Endothelial cell of umbilical vein (primary cell): ENCODE measurements around the gene POU2AF1. TPM values are rescaled to one million over a fixed set of nuclear protein-coding genes. Genes with fewer than 3 reads are reported as not detected.

Source experiments
- BruUV-seq: library from RNA; stranded (reverse); fragments of 400-500 nt; replicated peaks from 2 replicates; lab custom pipeline; 2021; lab: Mats Ljungman, UMichigan
- CTCF ChIA-PET: fragments of 300-600, 350-600 bp; sonication (Branson Sonifier 250); formaldehyde crosslinking; loops from one replicate; lab custom pipeline; 2021; ENCODE audit warnings: antibody characterized with exemption, inconsistent platforms; lab: Charles Lee
- POLR2A ChIA-PET: fragments of 300-600, 350-600 bp; sonication (Branson Sonifier 250); formaldehyde crosslinking; loops from one replicate; lab custom pipeline; 2021; ENCODE audit warnings: antibody characterized with exemption, inconsistent platforms; lab: Charles Lee
- DNase-seq: peaks from one replicate; pipeline ENCODE4 v3.0.0-alpha.2; 2011; ENCODE audit warnings: low read depth, low spot score
- FAIRE-seq: peaks from 2 replicates; lab custom pipeline; 2011; peaks lifted over from hg19 to GRCh38; lab: Jason Lieb, UNC
- H2AFZ ChIP-seq: 2 replicates; pipeline ENCODE4 v1.6.0; 2012; ENCODE audit warnings: low read depth, low read length, control low read depth, inconsistent platforms
- H3K27ac ChIP-seq: 2 replicates; pipeline ENCODE4 v1.5.1; 2011; ENCODE audit warnings: low read depth, mild to moderate bottlenecking, control low read depth, low read length, moderate library complexity; ENCODE audit not compliant: insufficient read depth
- H3K27me3 ChIP-seq, 2 experiments: 2 replicates each; pipeline versions ENCODE4 v1.6.0 to v1.6.1; 2011; ENCODE audit warnings: low read length in 2 of 2, mixed read lengths in 1 of 2; ENCODE audit not compliant: control insufficient read depth in 2 of 2, insufficient read depth in 2 of 2
- H3K36me3 ChIP-seq, 2 experiments: 2 replicates in 1 of 2; 3 replicates in 1 of 2; pipeline ENCODE4 v1.5.1; 2011; ENCODE audit warnings: low read length in 2 of 2, mild to moderate bottlenecking in 1 of 2, moderate library complexity in 1 of 2; ENCODE audit not compliant: control insufficient read depth in 2 of 2, insufficient read depth in 2 of 2; ENCODE audit errors: extremely low read depth in 1 of 2
- H3K4me1 ChIP-seq: 3 replicates; pipeline ENCODE4 v1.5.1; 2011; ENCODE audit warnings: mild to moderate bottlenecking, low read length; ENCODE audit not compliant: control insufficient read depth, insufficient read depth; ENCODE audit errors: extremely low read depth
- H3K4me2 ChIP-seq: 2 replicates; pipeline ENCODE4 v1.6.1; 2011; ENCODE audit warnings: low read length, control low read depth, mixed read lengths; ENCODE audit not compliant: insufficient read depth
- H3K4me3 ChIP-seq, 3 experiments: fragments of 200-600 bp in 1 of 3; sonication (generic), shearing (Covaris generic) in 1 of 3; replicated peaks in 1 of 3; 2 replicates each; pipeline ENCODE4 v1.5.1; 2011 to 2016; ENCODE audit warnings: control low read depth in 3 of 3, low read length in 3 of 3, mild to moderate bottlenecking in 2 of 3, inconsistent platforms in 1 of 3, low read depth in 1 of 3, moderate library complexity in 1 of 3; ENCODE audit not compliant: insufficient read depth in 1 of 3
- H3K79me2 ChIP-seq: 2 replicates; pipeline ENCODE4 v1.6.0; 2012; ENCODE audit warnings: low read length, inconsistent platforms; ENCODE audit not compliant: control insufficient read depth, insufficient read depth
- H3K9ac ChIP-seq: replicated peaks from 2 replicates; pipeline ENCODE3; 2011; ENCODE audit warnings: low read length, control low read depth; ENCODE audit not compliant: insufficient read depth; ENCODE audit errors: extremely low read depth
- H3K9me1 ChIP-seq: replicated peaks from 3 replicates; pipeline ENCODE4 v1.6.0; 2011; ENCODE audit warnings: mild to moderate bottlenecking, low read length; ENCODE audit not compliant: control insufficient read depth, insufficient read depth; ENCODE audit errors: extremely low read depth
- H3K9me3 ChIP-seq: replicated peaks from 2 replicates; pipeline ENCODE4 v1.5.1; 2012; ENCODE audit warnings: low read length, inconsistent platforms; ENCODE audit not compliant: control insufficient read depth, insufficient read depth
- H4K20me1 ChIP-seq: replicated peaks from 2 replicates; pipeline ENCODE3; 2011; ENCODE audit warnings: mild to moderate bottlenecking, low read length; ENCODE audit not compliant: control insufficient read depth, insufficient read depth; ENCODE audit errors: extremely low read depth
- CTCF ChIP-seq, 2 donors: IDR thresholded peaks; 1 replicate in 1 of 2; 2 replicates in 1 of 2; pipeline ENCODE4 v1.5.1; 2011; ENCODE audit warnings: low read length in 2 of 2, mild to moderate bottlenecking in 2 of 2, moderate library complexity in 2 of 2, control low read depth in 1 of 2, inconsistent platforms in 1 of 2, low read depth in 1 of 2; ENCODE audit not compliant: insufficient read depth in 1 of 2; ENCODE audit errors: extremely low read depth in 1 of 2
- EZH2 ChIP-seq: IDR thresholded peaks from 2 replicates; pipeline ENCODE4 v1.6.1; 2012; ENCODE audit warnings: borderline replicate concordance, low read depth, mild to moderate bottlenecking, moderate library complexity, low read length, inconsistent platforms; ENCODE audit not compliant: severe bottlenecking
- FOS ChIP-seq: IDR thresholded peaks from 2 replicates; pipeline ENCODE4 v1.6.1; 2011; ENCODE audit warnings: mild to moderate bottlenecking, low read length, moderate library complexity, borderline replicate concordance; ENCODE audit not compliant: insufficient read depth
- GATA2 ChIP-seq: IDR thresholded peaks from 2 replicates; pipeline ENCODE4 v1.7.0; 2011; ENCODE audit warnings: low read depth, mild to moderate bottlenecking, moderate library complexity, mixed read lengths, low read length; ENCODE audit not compliant: insufficient read length, insufficient read depth
- JUN ChIP-seq: IDR thresholded peaks from 2 replicates; pipeline ENCODE4 v1.6.1; 2011; ENCODE audit warnings: borderline replicate concordance, low read depth; ENCODE audit not compliant: insufficient read length, insufficient read depth
- MAX ChIP-seq: IDR thresholded peaks from 2 replicates; pipeline ENCODE4 v1.6.1; 2011; ENCODE audit not compliant: insufficient read depth, insufficient read length
- MYC ChIP-seq: IDR thresholded peaks from one replicate; pipeline ENCODE4 v1.6.1; 2011; ENCODE audit warnings: mild to moderate bottlenecking, low read depth, low read length
- POLR2A ChIP-seq: IDR thresholded peaks from 2 replicates; pipeline ENCODE4 v1.6.1; 2012; ENCODE audit warnings: low read depth, mild to moderate bottlenecking, control low read depth, low read length
- POLR2AphosphoS5 ChIP-seq: IDR thresholded peaks from 2 replicates; pipeline ENCODE4 v1.6.1; 2012; ENCODE audit warnings: low read depth, mild to moderate bottlenecking, control low read depth, low read length, moderate library complexity; ENCODE audit not compliant: insufficient read depth
- dilution Hi-C: fragments of 300-500 bp; cut with MboI; formaldehyde crosslinking; loops from one replicate; pipeline ENCODE4 v1.15.0; 2019; ENCODE audit warnings: low sequenced_read_pairs; ENCODE audit not compliant: extremely low pct_ligation_motif_present
- intact Hi-C: fragments of 100-400 bp; cut with micrococcal nuclease; formaldehyde crosslinking; loops from one replicate; pipeline ENCODE4 v1.10.0; 2022
- polyA plus RNA-seq, 4 experiments: library from polyadenylated mRNA; depleted of rRNA in 3 of 4; stranded (reverse) in 3 of 4; unstranded in 1 of 4; fragments of >200 nt; gene quantifications; 2 replicates each; pipeline versions ENCODE4 v1.2.1 to v1.2.3, GENCODE V29; 2011 to 2012; ENCODE audit warnings: missing spikeins in 1 of 4
- total RNA-seq: library from RNA; stranded (reverse); gene quantifications from 2 replicates; pipeline ENCODE4 v1.2.3, GENCODE V29; 2021

The POU2AF1 gene
- total and polyA plus RNA-seq, 2 donors (not counting 3 experiments of a cell fraction or from before 2014, with no cell fraction given): not detected

GRCh38 chr11:111378185-111378860, 752 bp downstream of the POU2AF1 start:
- Histone ChIP-seq H3K79me2 (no peaks in the 10 kb centered on the region), H2AFZ (no peak overlapping the region), H3K9me3 (no peaks in the 10 kb centered on the region), H4K20me1 (no peaks in the 10 kb centered on the region), H3K27ac (no peak overlapping the region), H3K9ac (no peak overlapping the region), H3K27me3 (peaks cover 0 to 2% of the 10 kb centered on the region in 2 experiments), H3K4me1 (no peaks in the 10 kb centered on the region), H3K36me3 (no peaks in the 10 kb centered on the region), H3K4me2 (no peak overlapping the region), H3K9me1 (no peaks in the 10 kb centered on the region), H3K4me3 (no peak overlapping the region)
- TF ChIP-seq POLR2AphosphoS5: no peak
- TF ChIP-seq JUN: no peak
- no peak for TF ChIP-seq GATA2
- TF ChIP-seq CTCF (IDR thresholded peaks at IDR 0.05; ENCODE audit: extremely low read depth in 1 of 2, insufficient read depth in 1 of 2, low read depth in 1 of 2, low read length in 2 of 2): no peak
- TF ChIP-seq FOS: no peak
- no peak for TF ChIP-seq MYC
- TF ChIP-seq MAX: no peak
- TF ChIP-seq POLR2A: no peak
- no peak for TF ChIP-seq EZH2
- BruUV-seq: no TSS peak
- dilution Hi-C loops (no loop called here), intact Hi-C loops (no loop called here)
- ChIA-PET POLR2A (no interaction called here), CTCF (interaction anchor here (1.3 kb wide), 1 partner anchor 37 kb away, joined by 3 read pairs; no protein-coding TSS in a partner anchor)
- FAIRE-seq: no peak
- DNase-seq: no peak
